Measurements from ENCODE around the gene ICAM4.

ICAM4 gene

GRCh38 chr19:10295847-10296591 lies 9.3 kb downstream of the ICAM4 start:
- peaks cover 50% of the 10 kb centered on the region for H3K4me1 ChIP-seq
- no peak overlapping the region for H3K9ac ChIP-seq
- peak overlapping the region; percentile 56 for H3K4me3 ChIP-seq
- no peak for TF ChIP-seq Cebpa-rat (IDR thresholded peaks at IDR 0.05)
- peaks cover 50% of the 10 kb centered on the region for H4K20me1 ChIP-seq
- H3K36me3 ChIP-seq: no peaks in the 10 kb centered on the region
- peaks cover 13% of the 10 kb centered on the region for H3K9me3 ChIP-seq
- peak overlapping the region; percentile 75 for H3K4me2 ChIP-seq
- H3K27me3 ChIP-seq: peaks cover 84% of the 10 kb centered on the region
- H3K27ac ChIP-seq: no peak overlapping the region

- no peak overlapping the region for H3K9ac ChIP-seq
- H3K4me2 ChIP-seq: peak overlapping the region; percentile 52
- H3K27me3 ChIP-seq: peaks cover 47% of the 10 kb centered on the region
Measured at GRCh38 chr19:10299545-10300458, 13.0 kb downstream of the ICAM4 start.

GRCh38 chr19:10305139-10305806 lies 18.5 kb downstream of the ICAM4 start:
- H3K36me3 ChIP-seq: no peaks in the 10 kb centered on the region
- no peaks in the 10 kb centered on the region for H3K9me3 ChIP-seq
- H3K9ac ChIP-seq: 0 out of 2 replicates have a peak overlapping the region, but pooled peaks have one; percentile 15
- peaks cover 14% of the 10 kb centered on the region for H4K20me1 ChIP-seq
- peak overlapping the region; percentile 36 for H3K27ac ChIP-seq
- peak overlapping the region; percentile 87 for H3K4me2 ChIP-seq
- TF ChIP-seq Cebpa-rat (IDR thresholded peaks at IDR 0.05): no peak
- H3K4me3 ChIP-seq: peak overlapping the region; percentile 56
- H3K4me1 ChIP-seq: peaks cover 57% of the 10 kb centered on the region
- H3K27me3 ChIP-seq: no peaks in the 10 kb centered on the region

More at GRCh38 chr19:10299545-10300458, 13.0 kb downstream of the ICAM4 start:
- Histone ChIP-seq H3K4me3 (no peak overlapping the region), H3K4me1 (peaks cover 37% of the 10 kb centered on the region), H4K20me1 (peaks cover 17% of the 10 kb centered on the region), H3K27ac (no peak overlapping the region), H3K9me3 (no peaks in the 10 kb centered on the region; the same call in 1 of the 2 replicates), H3K36me3 (no peaks in the 10 kb centered on the region)
- no peak for TF ChIP-seq Cebpa-rat (IDR thresholded peaks at IDR 0.05)

- H3K4me3 ChIP-seq: no peak overlapping the region
- no peaks in the 10 kb centered on the region for H3K27me3 ChIP-seq
- H3K36me3 ChIP-seq: no peaks in the 10 kb centered on the region
- no peak for TF ChIP-seq Cebpa-rat (IDR thresholded peaks at IDR 0.05)
- peaks cover 56% of the 10 kb centered on the region for H3K4me1 ChIP-seq
- H4K20me1 ChIP-seq: peaks cover 14% of the 10 kb centered on the region
- H3K4me2 ChIP-seq: peak overlapping the region; percentile 87
- H3K9me3 ChIP-seq: no peaks in the 10 kb centered on the region
- no peak overlapping the region for H3K27ac ChIP-seq
- no peak overlapping the region for H3K9ac ChIP-seq
Measured at GRCh38 chr19:10306327-10306726, 19.6 kb downstream of the ICAM4 start.

GRCh38 chr19:10309423-10309822 lies 22.7 kb downstream of the ICAM4 start, which contains the start of gene ZGLP1:
TSS of gene ZGLP1 (minus strand) at chr19:10309815.
- no peaks in the 10 kb centered on the region for H3K9me3 ChIP-seq
- TF ChIP-seq Cebpa-rat (IDR thresholded peaks at IDR 0.05): no peak
- H3K9ac ChIP-seq: peak within 1 kb of the TSS; percentile 38; the same call in 1 of the 2 replicates
- H3K4me3 ChIP-seq: 0 out of 2 replicates have a peak within 1 kb of the TSS, but pooled peaks have one; percentile 31
- H3K27me3 ChIP-seq: no peaks in the 10 kb centered on the region
- H4K20me1 ChIP-seq: peaks cover 13% of the 10 kb centered on the region
- H3K36me3 ChIP-seq: no peaks in the 10 kb centered on the region
- H3K27ac ChIP-seq: peak within 1 kb of the TSS; percentile 0; the same call in 1 of the 2 replicates
- peaks cover 53% of the 10 kb centered on the region for H3K4me1 ChIP-seq
- H3K4me2 ChIP-seq: peak within 1 kb of the TSS; percentile 89

- peak within 1 kb of the TSS; percentile 69 for H3K27ac ChIP-seq
Measured at GRCh38 chr19:10315335-10316214, 28.8 kb downstream of the ICAM4 start, which contains the start of gene FDX2. TSS of gene FDX2 (minus strand) at chr19:10316015. CDS start at chr19:10315996, 19 bp downstream.

GRCh38 chr19:10316229-10317044 lies 29.7 kb downstream of the ICAM4 start:
- no peak overlapping the region for H3K27ac ChIP-seq
- H3K9ac ChIP-seq: peak overlapping the region; percentile 83; the same call in 1 of the 2 replicates
- H3K4me2 ChIP-seq: peak overlapping the region; percentile 97
- H3K4me3 ChIP-seq: no peak overlapping the region
- no peaks in the 10 kb centered on the region for H3K9me3 ChIP-seq
- H3K27me3 ChIP-seq: no peaks in the 10 kb centered on the region
- peaks cover 28% of the 10 kb centered on the region for H3K4me1 ChIP-seq
- peaks cover 10% of the 10 kb centered on the region; the same call in 1 of the 2 replicates for H4K20me1 ChIP-seq
- TF ChIP-seq Cebpa-rat (IDR thresholded peaks at IDR 0.05): no peak
- H3K36me3 ChIP-seq: peaks cover 50% of the 10 kb centered on the region

More at GRCh38 chr19:10315335-10316214, 28.8 kb downstream of the ICAM4 start, which contains the start of gene FDX2:
- Histone ChIP-seq H3K4me3 (peak within 1 kb of the TSS; percentile 88), H3K9me3 (no peaks in the 10 kb centered on the region), H3K4me2 (peak within 1 kb of the TSS; percentile 97), H4K20me1 (0 out of 2 replicates have a peak, but pooled peaks cover 1% of the 10 kb centered on the region), H3K9ac (peak within 1 kb of the TSS; percentile 83), H3K36me3 (peaks cover 41% of the 10 kb centered on the region), H3K27me3 (no peaks in the 10 kb centered on the region), H3K4me1 (peaks cover 22% of the 10 kb centered on the region)
- no peak for TF ChIP-seq Cebpa-rat (IDR thresholded peaks at IDR 0.05)

All from BLaER1 (cell line).